IPS-18c (cell line): ENCODE measurements around the gene SPRY4.
"Not testable (repeated sequence)": the region's sequence is repeated elsewhere in the genome, so short reads cannot be mapped to it uniquely, and the experiment has no call there.

Experiments
- H3K4me3 ChIP-seq: 2 replicates; pipeline ENCODE4 v1.7.0; 2013; ENCODE audit warnings: low read depth, mild to moderate bottlenecking, low read length, moderate library complexity; ENCODE audit not compliant: insufficient read depth
- H3K9me3 ChIP-seq: one replicate; pipeline ENCODE4 v1.6.1; 2013; ENCODE audit warnings: mild to moderate bottlenecking, low read length, moderate library complexity; ENCODE audit not compliant: control insufficient read depth, insufficient read depth

The SPRY4 gene

DNA sequence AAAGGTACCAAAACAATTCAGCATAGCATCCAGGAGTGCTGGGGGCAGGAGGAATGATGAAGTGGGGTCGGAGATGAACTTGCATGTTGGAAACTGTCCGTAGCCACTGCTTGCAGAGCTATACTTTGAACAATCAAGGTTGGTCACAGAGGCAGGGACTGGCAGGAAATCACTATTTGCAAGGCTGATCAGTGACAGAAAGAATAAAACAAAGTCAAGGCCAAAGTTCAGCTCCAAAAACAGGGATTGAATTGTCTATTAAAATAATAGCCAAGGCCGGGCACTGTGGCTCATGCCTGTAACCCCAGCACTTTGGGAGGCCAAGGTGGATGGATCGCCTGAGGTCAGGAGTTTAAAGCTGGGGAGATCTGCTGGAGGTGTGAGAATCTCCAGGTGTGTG is 18.7 kb upstream of the SPRY4 start:
- H3K4me3 ChIP-seq: no peak overlapping the region

DNA sequence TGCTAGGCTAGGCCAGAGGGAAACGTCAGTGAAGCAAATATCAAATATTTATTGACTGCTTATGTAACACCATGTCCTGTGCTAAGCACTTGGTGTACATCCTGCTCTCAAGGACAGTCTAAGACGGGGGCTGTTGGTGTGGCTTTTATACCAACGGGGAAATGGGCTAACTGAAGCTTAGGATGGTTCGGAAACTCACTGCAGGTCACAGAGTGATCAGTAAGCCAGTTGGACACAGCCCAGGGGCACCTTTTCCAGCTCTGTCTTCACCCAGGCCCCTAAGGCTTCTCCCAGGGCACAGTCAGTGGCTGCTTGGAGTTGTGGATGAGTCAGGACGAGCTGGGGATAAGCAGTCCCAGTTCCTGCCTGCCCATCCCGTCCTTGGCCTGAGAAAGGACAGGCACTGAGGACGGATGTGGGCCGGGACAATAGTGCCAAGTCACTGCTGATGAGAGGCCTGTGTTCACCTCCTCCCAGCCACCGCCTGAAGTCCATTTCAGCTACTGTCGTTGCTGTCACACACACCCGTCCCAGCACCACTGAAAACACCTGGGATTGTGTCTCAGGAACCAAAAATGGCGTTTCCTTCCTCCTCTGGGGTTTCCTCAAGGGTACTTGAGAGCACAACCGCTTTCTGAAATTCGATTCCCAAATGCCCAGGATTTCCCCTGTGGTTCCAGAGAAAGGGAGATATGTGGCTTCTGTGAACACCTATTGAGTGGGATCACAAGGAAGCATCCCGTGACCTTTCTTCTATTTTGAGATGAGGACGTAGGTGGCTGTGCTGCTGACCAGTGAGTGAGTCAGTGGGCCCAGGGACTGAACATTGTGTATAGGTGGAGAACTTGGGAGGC is 17.5 kb upstream of the SPRY4 start:
- H3K9me3 ChIP-seq: peaks cover 4% of the 10 kb centered on the region
- H3K4me3 ChIP-seq: no peak overlapping the region

More for the DNA sequence above, 18.7 kb upstream of the SPRY4 start:
- peaks cover 4% of the 10 kb centered on the region for H3K9me3 ChIP-seq

DNA sequence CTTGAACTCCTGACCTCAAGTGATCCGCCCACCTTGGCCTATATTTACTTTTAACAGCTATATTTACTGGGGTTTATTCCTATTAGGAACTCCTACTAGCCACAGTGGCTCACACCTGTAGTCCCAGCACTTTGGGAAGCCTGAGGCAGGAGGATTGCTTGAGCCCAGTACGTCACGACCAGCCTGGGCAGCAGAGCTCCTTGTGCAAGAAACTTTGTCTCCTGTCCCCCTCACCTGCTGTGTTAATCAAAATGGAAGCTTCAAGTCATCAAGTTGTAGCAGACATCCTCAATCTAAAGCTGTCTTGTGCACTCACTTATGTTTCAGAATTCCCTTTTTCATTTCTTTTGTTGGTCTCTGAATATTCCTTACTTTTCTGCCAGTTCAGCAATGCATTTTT is 15.0 kb upstream of the SPRY4 start:
- Histone ChIP-seq H3K9me3 (peaks cover 4% of the 10 kb centered on the region), H3K4me3 (no peak overlapping the region)

DNA sequence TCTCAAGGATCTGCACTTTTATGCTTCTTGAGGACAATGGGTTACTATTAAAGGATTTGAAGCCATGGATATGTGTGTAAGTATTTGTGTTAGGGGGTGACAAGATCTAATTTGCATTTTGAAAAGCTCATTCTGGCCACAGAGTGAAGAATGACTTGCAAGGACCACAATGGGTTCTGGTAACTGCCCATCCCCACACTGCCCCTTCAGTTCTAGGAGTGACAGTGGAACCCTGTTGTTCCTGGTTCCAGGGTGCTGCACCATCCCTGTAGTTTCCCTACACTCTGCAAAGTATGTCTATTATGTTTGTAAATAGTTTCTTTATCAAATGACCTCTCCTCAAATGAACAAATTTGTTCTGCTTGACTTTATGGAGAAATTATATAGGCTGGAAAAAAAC is 9.7 kb upstream of the SPRY4 start:
- Histone ChIP-seq H3K4me3 (no peak overlapping the region), H3K9me3 (no peaks in the 10 kb centered on the region)

DNA sequence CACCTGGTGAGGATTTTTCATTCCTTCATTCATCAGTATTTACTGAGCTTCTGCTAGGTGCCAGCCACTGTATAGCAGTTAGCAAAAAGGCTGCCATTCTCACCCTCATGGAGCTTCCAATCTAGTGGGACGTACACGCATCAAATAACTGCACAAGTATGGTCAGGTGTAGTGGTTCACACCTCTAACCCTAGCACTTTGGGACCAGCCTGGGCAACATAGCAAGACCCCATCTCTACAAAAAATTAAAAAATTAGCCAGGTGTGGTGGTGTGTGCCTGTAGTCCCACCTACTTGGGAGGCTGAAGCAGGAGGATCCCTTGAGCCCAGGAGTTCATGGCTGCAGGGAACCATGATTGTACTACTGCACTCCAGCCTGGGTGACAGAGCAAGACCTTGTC is 8.9 kb upstream of the SPRY4 start:
- H3K4me3 ChIP-seq, H3K9me3 ChIP-seq: not testable (repeated sequence)

DNA sequence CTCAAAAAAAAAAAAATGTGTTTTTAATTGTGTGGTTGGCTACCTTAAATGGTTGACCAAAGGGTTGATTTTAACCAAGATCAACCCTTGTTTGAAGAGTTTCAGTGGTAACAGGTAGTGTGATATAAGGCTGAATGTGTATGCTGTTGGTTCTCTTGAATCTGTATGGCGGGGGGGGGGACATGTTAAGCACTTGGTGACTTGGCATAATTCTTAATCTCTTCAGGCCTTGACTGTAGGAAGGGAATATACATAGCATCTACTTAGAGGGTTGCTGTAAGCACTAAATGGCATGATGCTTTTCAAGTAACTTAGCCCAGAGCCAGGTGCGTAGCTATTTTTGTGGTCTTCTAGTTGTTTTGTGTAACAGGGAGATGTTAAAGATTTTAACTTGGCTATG is 5.6 kb upstream of the SPRY4 start:
- Histone ChIP-seq H3K9me3 (no peaks in the 10 kb centered on the region), H3K4me3 (no peak overlapping the region)

DNA sequence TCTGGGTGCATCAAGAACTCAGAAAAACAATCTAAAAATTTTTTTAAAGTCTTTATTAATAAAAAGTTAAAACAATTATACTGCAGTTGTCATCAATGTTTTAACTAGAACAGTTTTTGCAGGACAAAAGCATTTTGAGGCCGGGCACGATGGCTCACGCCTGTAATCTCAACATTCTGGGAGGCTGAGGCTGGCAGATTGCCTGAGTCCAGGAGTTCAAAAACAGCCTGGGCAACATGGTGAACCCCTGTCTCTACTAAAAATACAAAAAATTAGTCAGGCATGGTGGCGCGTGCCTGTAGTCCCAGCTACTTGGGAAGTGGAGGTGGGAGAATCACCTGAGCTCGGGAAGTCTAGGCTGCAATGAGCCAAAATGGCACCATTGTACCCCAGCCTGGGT is 5.2 kb upstream of the SPRY4 start:
- Histone ChIP-seq H3K4me3 (no peak overlapping the region), H3K9me3 (no peaks in the 10 kb centered on the region)

DNA sequence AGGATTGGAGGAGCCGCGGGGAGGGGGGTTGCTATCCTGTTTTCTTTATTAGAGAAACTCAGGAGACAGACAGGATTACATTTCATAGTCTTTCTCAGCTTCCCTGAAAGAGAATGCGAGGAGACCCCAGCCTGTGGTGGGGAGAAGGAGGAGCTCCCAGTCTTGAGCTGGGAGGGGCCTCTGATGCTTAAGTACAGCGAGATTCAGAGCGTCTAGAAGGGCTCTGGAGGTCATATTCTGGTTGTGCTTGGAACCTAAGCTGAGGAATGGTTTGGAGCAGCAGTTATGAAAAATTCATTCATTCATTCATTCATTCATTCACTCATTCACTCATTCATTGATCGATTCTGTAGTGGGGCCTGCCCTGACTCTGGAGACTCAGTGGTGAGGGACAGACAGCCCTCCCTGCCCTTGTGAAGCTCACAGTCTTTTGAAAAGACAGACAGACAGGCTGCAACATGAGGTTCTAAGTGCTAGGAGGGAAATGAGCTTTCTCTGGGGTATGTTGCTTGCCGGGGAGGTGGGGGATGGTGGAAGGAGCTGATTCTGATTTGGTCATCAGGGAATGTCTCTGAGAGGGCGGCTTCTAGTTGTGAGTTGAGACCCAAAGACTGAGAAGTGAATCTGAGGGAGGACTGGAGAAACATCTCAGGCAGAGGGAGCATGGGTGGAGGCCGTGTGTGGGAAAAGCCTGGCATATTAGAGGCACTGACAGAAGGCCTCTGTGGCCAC is 2.5 kb upstream of the SPRY4 start:
- no peaks in the 10 kb centered on the region for H3K9me3 ChIP-seq
- no peak overlapping the region; the same call in 1 of the 2 replicates for H3K4me3 ChIP-seq

DNA sequence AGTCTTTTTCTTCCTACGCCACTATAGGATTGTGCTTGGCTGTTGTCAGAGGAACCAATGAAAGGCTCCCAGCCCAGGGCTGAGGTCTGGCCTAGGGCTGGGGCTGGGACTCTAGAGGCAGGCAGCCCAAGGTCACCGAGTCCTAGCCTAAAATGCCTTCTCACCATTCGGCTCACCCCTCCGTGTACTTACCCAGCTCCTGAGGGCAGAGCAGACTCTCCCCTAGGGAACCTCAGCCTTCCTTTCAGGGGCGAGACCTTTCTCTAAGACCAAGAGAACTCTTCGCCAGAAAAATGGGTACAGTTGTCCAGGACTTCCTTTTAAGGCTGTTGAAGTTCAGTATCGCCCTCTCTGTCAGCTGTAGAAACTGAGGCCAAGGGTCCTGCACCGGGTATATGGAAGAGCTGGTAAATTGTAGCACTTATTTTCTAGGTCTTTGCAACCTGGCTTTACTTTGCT is 1.7 kb upstream of the SPRY4 start:
- Histone ChIP-seq H3K4me3 (peak overlapping the region; percentile 57), H3K9me3 (no peaks in the 10 kb centered on the region)

DNA sequence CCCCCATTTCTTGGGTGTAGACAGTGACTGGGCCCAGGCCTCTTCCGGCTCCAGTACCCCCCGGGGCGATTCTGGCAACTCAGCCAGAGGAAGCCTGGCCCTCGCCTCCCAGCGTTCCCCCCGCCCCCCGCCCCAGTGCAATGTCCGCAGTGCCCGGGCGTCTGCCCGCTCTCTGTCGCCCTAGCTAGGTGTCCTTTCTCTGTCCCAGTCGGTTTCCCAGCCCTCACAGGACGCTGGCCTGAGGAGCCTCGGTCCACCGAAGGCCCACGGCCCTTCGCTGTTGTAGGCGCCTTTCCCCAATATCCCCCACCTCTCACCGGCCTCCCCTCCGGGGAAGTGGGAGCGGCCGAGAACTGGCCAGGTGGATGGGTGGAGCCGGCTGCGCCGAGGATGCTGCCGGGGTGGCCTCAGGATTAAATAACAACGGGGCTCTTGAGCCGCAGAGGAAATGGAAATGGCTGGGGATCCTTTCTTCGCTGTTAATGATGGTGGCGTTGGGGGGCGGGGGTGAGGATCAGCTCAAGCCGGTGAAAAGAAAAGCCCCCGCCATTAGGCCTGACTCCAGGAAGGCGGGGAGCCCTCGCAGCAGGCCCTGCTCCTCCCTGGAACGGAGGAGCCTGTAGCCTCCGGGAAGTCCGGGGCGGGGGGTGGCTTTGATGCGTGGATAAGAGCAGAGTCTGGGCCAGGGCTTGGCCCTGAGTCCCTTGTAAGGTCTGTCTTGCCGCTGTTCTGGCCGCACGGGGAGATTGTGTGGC is 1.1 kb upstream of the SPRY4 start:
- Histone ChIP-seq H3K9me3 (no peaks in the 10 kb centered on the region), H3K4me3 (peak overlapping the region; percentile 57)

DNA sequence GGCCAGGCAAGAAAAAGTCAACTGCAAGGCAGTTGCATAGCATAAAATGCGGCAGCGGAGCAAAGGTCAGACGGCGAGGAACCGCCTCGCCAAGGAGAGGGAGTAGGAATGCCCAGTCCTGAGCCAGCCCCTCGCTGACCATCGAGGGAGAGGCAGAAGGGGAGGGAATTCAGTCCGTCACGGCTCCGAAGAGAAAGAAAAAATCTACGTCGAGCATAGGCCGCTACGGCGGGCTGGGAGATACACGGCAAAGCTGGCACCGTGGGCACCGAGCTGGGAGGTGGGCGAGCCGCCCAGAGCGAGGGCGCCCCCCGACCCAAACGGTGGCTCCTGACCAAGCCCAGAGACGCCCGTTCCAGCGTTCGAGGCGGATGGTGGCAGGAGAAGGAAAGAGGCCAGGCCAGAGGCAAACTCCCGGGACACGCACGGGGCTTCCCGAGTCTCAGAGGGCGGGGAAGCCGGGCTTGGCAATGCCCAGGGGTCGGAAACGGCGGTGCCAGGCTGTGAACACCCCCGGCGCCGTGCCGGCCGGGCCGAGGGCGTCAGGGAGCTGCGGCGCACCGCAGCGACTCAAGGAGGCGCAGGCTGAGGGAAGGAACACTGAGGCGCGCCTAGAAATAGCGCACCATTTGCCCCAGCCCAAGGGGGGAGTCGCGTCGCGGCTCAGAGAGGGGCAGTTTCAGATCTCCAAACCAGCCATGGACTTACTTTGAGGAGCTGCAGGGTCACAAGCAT is 518 bp downstream of the SPRY4 start:
- H3K4me3 ChIP-seq: peak overlapping the region; percentile 92
- H3K9me3 ChIP-seq: no peaks in the 10 kb centered on the region

DNA sequence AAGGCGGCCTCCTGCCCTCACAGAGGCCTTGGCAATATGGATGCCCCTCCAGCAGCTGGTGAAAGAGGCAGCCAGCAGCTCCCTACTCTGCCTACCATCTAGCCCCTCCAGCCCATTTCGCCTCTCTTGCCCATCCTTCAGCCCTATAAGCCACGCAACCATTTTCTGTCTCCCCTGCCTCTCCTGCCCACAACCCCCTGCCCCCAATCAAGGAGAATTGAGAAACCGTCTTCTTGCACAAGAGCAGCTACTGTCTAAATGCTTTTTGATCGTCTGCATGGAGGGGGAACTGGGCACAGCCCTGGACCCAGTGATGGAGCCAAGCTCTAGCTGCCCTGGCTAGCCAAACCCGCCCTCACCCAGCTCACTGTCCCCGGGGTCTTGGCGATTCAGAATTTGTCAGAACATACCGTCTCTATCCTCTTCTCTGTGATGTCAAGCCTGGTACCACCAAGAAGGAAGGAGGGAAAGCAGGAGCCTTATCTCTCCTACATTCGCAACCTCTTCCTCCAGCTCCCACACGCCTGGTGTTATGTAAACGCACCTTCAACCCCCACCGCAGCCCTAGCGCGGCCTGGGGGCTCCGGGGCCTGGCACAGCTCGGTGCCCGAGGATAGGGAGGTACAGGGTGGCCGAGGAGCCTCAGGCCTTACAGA is 1.2 kb downstream of the SPRY4 start:
- Histone ChIP-seq H3K9me3 (no peaks in the 10 kb centered on the region), H3K4me3 (peak overlapping the region; percentile 92)

DNA sequence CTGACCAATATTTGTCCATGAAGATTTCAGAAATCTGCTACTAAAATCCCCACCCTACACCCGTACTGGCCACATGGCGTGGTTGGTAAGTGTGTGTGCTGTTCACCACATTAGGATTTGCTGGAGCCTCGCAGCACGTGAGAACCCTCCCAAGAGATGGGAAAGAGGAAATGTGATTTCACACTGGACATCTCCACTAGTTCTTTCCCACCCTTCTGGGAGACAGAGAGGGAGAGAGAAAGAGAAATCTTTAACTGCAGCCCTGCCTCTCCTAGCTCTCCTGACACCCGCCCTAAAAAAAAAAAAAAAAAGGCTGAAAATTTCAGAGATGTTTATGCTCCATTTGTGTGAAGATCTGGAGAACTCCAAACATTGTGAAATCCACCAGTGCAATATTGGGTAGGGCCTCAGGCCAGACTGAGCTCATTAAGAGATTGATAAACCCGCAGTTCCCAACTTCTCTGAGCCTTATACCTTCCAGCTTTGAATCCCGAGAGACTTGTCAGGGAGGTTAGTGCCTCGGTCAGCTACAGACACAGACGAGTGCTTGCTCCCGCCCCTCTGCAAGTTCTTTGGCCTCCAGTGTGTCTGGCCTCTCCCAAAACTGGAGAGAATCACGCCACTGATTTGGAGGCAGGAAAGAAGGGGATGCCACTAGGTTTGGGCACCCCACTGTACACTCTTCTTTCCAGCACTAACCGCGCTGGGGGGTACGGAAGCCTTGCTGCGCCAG is 1.9 kb downstream of the SPRY4 start:
- Histone ChIP-seq H3K9me3 (no peaks in the 10 kb centered on the region), H3K4me3 (peak overlapping the region; percentile 92)

DNA sequence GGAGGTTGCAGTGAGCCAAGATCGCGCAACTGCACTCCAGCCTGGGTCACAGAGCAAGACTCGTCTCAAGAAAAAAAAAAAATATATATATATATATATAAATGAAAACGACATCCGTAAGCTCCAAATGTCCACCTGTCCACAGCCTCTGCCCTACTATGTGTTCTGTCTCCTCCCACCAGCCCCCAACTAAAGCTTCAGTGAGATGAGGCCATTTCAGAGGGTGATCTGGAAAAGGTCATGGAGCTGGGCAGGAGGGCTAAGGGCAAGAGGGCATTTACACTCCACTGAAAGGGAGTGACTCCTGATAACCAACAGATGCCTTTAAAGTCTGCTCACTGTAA is 2.4 kb downstream of the SPRY4 start:
- Histone ChIP-seq H3K4me3 (peak overlapping the region; percentile 92), H3K9me3 (no peaks in the 10 kb centered on the region)

DNA sequence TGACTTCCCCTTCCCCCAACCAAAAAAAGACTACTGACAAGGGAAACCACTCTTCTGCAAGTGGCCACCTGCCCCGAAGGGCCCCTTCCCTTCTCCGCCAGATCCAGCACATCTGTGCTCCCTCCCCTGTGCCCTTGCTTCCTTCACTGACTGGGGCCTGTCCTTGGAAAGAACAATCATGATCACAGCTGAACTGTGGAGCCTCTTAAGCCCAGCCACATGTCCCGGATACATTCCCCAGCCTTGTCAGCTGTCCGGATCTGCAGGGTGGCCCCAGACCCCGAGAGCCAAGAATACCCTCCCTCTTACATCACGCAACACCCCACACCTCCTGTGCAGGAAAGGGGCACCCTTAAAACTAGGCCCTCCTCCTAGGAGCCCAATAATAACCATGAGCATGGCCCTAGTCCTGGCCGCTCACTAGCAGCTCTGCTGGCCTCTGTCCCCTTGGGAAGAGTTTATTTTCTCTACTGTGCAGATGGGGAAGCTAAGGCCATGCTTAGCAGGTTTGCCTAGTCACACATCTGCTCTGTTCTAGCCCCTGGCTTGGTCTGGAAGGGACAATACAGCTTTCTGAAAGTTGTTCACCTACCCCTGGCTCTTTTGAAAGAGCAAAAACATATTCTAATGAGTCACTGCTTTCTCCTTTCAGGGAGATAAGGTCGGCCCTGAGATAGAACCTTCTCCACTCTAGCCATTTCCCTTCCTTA is 3.8 kb downstream of the SPRY4 start:
- peak overlapping the region; percentile 50 for H3K4me3 ChIP-seq
- no peaks in the 10 kb centered on the region for H3K9me3 ChIP-seq

DNA sequence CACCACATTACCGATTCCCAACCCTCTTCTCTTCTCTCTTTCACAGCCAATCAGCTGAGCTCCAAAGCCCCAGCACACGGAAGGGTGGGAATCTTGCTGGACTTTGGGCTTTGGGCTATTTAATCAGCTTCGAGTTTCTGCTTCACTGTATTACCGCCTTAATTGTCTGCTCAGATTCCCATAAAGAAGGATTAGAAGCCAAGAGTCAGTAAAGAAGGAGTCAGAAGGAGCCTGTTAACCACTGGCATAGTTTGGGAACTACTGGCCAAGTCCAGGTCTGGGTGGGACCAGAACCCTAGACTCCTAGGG is 4.4 kb downstream of the SPRY4 start:
- Histone ChIP-seq H3K9me3 (no peaks in the 10 kb centered on the region), H3K4me3 (peak overlapping the region; percentile 50; the same call in 1 of the 2 replicates)
